ENCODE data around the gene ARMC2. TPM values are rescaled to one million over a fixed set of nuclear protein-coding genes. Genes with fewer than 3 reads are reported as not detected.

Gene ARMC2
- total and polyA plus RNA-seq, 8 donors, result 0.46 to 13.4 (median 2.3) TPM; not detected in 1

- Histone ChIP-seq H3K36me3 (no peaks in the 10 kb centered on the region), H3K27me3 (no peaks in the 10 kb centered on the region), H3K4me3 (no peak overlapping the region), H3K4me1 (peaks cover 31 to 64% (median 42%) of the 10 kb centered on the region in 4 donors), H3K27ac (no peak overlapping the region), H3K9me3 (no peaks in the 10 kb centered on the region)
- no peak for TF ChIP-seq POLR2AphosphoS5 (IDR thresholded peaks at IDR 0.05)
- TF ChIP-seq CTCF (IDR thresholded peaks at IDR 0.05), result no peak
- no peak for TF ChIP-seq POLR2A (IDR thresholded peaks at IDR 0.05)
- TF ChIP-seq EP300 (IDR thresholded peaks at IDR 0.05), result no peak
- intact Hi-C loops (cut with DNase I; ENCODE audit: low total_unique reads), result no loop called here
- DNase-seq, result no peak
- WGBS, 5 donors, result 54 to 75% (median 66%) methylated on average over 6 of the region's 6 CpGs
Observed at GRCh38 chr6:108800427-108800864, 47.8 kb upstream of the ARMC2 start.

- Histone ChIP-seq H3K27me3 (no peaks in the 10 kb centered on the region), H3K4me1 (peaks cover 30 to 64% (median 37%) of the 10 kb centered on the region in 4 donors), H3K36me3 (no peaks in the 10 kb centered on the region), H3K4me3 (no peak overlapping the region), H3K27ac (peak overlapping the region in 1 of 5 donors; percentile 27), H3K9me3 (no peaks in the 10 kb centered on the region)
- TF ChIP-seq EP300 (IDR thresholded peaks at IDR 0.05) (no peak), POLR2A (IDR thresholded peaks at IDR 0.05) (no peak), POLR2AphosphoS5 (IDR thresholded peaks at IDR 0.05) (no peak), CTCF (IDR thresholded peaks at IDR 0.05) (no peak)
- intact Hi-C loops (cut with DNase I; ENCODE audit: low total_unique reads), result no loop called here
- no peak for DNase-seq
- 50 to 69% (median 57%) methylated on average over 2 of the region's 2 CpGs for WGBS, 5 donors
Observed at GRCh38 chr6:108801366-108801765, 46.9 kb upstream of the ARMC2 start.

GRCh38 chr6:108803982-108804490 is 44.2 kb upstream of the ARMC2 start:
- intact Hi-C loops (cut with DNase I; ENCODE audit: low total_unique reads), result no loop called here
- no peaks in the 10 kb centered on the region for H3K27me3 ChIP-seq
- TF ChIP-seq POLR2AphosphoS5 (IDR thresholded peaks at IDR 0.05) (no peak), POLR2A (IDR thresholded peaks at IDR 0.05) (no peak), EP300 (IDR thresholded peaks at IDR 0.05) (no peak), CTCF (IDR thresholded peaks at IDR 0.05) (no peak)
- H3K36me3 ChIP-seq, result no peaks in the 10 kb centered on the region
- WGBS, 5 donors, result 89 to 97% (median 93%) methylated on average over 6 of the region's 6 CpGs
- H3K27ac ChIP-seq, result no peak overlapping the region
- H3K9me3 ChIP-seq, result no peaks in the 10 kb centered on the region
- peaks cover 10 to 53% (median 18%) of the 10 kb centered on the region in 4 donors for H3K4me1 ChIP-seq
- H3K4me3 ChIP-seq, result no peak overlapping the region
- DNase-seq, result no peak

GRCh38 chr6:108804956-108805355 is 43.3 kb upstream of the ARMC2 start:
- H3K4me1 ChIP-seq, result peaks cover 8 to 44% (median 14%) of the 10 kb centered on the region in 4 donors
- 93 to 95% (median 95%) methylated on average over 6 of the region's 6 CpGs for WGBS, 5 donors
- H3K4me3 ChIP-seq, result no peak overlapping the region
- intact Hi-C loops (cut with DNase I; ENCODE audit: low total_unique reads), result no loop called here
- DNase-seq, result no peak
- no peaks in the 10 kb centered on the region for H3K27me3 ChIP-seq
- no peak for TF ChIP-seq CTCF (IDR thresholded peaks at IDR 0.05)
- TF ChIP-seq POLR2AphosphoS5 (IDR thresholded peaks at IDR 0.05), result no peak
- no peak for TF ChIP-seq EP300 (IDR thresholded peaks at IDR 0.05)
- no peak for TF ChIP-seq POLR2A (IDR thresholded peaks at IDR 0.05)
- no peaks in the 10 kb centered on the region for H3K9me3 ChIP-seq
- H3K27ac ChIP-seq, result no peak overlapping the region
- H3K36me3 ChIP-seq, result no peaks in the 10 kb centered on the region
